K562 (cell line): Measurements from ENCODE around the gene FKBP1B. TPM values are rescaled to one million over a fixed set of nuclear protein-coding genes. Genes with fewer than 3 reads are reported as not detected.

Experiments
- ATAC-seq: fragments of 200-7000 bp; cut with Tn5 transposase; 3 replicates; pipeline ENCODE4 v1.9.1; 2020; ENCODE audit warnings: moderate library complexity
- BruUV-seq: library from RNA; stranded (reverse); fragments of 400-500 nt; replicated peaks from 2 replicates; lab custom pipeline; 2021; lab: Mats Ljungman, UMichigan
- CTCF ChIA-PET: fragments of 300-600 bp; formaldehyde crosslinking; extraction: SDS; loops from one replicate; lab custom pipeline; 2021; ENCODE audit warnings: low intra/inter-chr PET ratio; lab: Yijun Ruan, JAX
- POLR2A ChIA-PET: fragments of 300-600, 350-650 bp; sonication (Branson Sonifier 250); formaldehyde crosslinking; extraction: SDS; loops from one replicate; lab custom pipeline; 2021; ENCODE audit warnings: antibody characterized with exemption, inconsistent platforms; lab: Yijun Ruan, JAX
- DNase-seq, 4 experiments: peaks; one replicate each; pipeline versions ENCODE4 v3.0.0 to v3.0.0-alpha.2; 2011 to 2018; ENCODE audit warnings: low spot score in 3 of 4, mixed read lengths in 3 of 4; ENCODE audit errors: extremely low read depth in 1 of 4
- FAIRE-seq: peaks from 2 replicates; lab custom pipeline; 2011; peaks lifted over from hg19 to GRCh38; lab: Jason Lieb, UNC
- H2AFZ ChIP-seq: 2 replicates; pipeline ENCODE4 v1.6.0; 2011; ENCODE audit warnings: low read depth, low read length, control low read depth, inconsistent platforms
- H3K27ac ChIP-seq: fragments of 200-600 bp; 3 replicates; pipeline ENCODE4 v1.8.0; 2011; ENCODE audit warnings: low read depth, mild to moderate bottlenecking, control low read depth, inconsistent platforms, low read length, moderate library complexity, mixed read lengths; ENCODE audit errors: extremely low read depth
- H3K27me3 ChIP-seq, 2 experiments: fragments of 300-600 bp in 1 of 2; 2 replicates in 1 of 2; 3 replicates in 1 of 2; pipeline versions ENCODE4 v1.6.0 to v1.8.0; 2011; ENCODE audit warnings: inconsistent platforms in 2 of 2, low read length in 2 of 2, mild to moderate bottlenecking in 1 of 2, mixed read lengths in 1 of 2, moderate library complexity in 1 of 2; ENCODE audit not compliant: control insufficient read depth in 2 of 2, insufficient read depth in 2 of 2
- H3K36me3 ChIP-seq: fragments of 300-600 bp; 3 replicates; pipeline ENCODE4 v1.8.0; 2011; ENCODE audit warnings: mild to moderate bottlenecking, low read length, inconsistent platforms; ENCODE audit not compliant: control insufficient read depth, insufficient read depth
- H3K4me1 ChIP-seq, 2 experiments: fragments of 200-600 bp in 1 of 2; replicated peaks in 1 of 2; 2 replicates in 1 of 2; 3 replicates in 1 of 2; pipeline versions ENCODE4 v1.5.1 to v1.8.0; 2011; ENCODE audit warnings: inconsistent platforms in 2 of 2, low read length in 2 of 2, mild to moderate bottlenecking in 1 of 2, mixed read lengths in 1 of 2, moderate library complexity in 1 of 2; ENCODE audit not compliant: control insufficient read depth in 2 of 2, insufficient read depth in 2 of 2
- H3K4me2 ChIP-seq: 2 replicates; pipeline ENCODE4 v1.6.1; 2011; ENCODE audit warnings: low read length, control low read depth, inconsistent platforms, mixed read lengths; ENCODE audit not compliant: insufficient read depth
- H3K4me3 ChIP-seq: fragments of 200-600 bp; sonication (generic), shearing (Covaris generic); 2 replicates; pipeline ENCODE4 v1.5.1; 2016; ENCODE audit warnings: control low read depth, inconsistent platforms
- H3K79me2 ChIP-seq: fragments of 200-600 bp; 3 replicates; pipeline ENCODE4 v1.8.0; 2011; ENCODE audit warnings: low read length, inconsistent platforms; ENCODE audit not compliant: control insufficient read depth, insufficient read depth
- H3K9ac ChIP-seq, 2 experiments: 2 replicates each; pipeline versions ENCODE4 v1.6.0 to v1.6.1; 2011; ENCODE audit warnings: low read depth in 2 of 2, low read length in 2 of 2, control low read depth in 1 of 2, inconsistent platforms in 1 of 2, mild to moderate bottlenecking in 1 of 2, mixed read lengths in 1 of 2; ENCODE audit not compliant: insufficient read depth in 1 of 2
- H3K9me1 ChIP-seq: one replicate; pipeline ENCODE4 v1.6.0; 2011; ENCODE audit warnings: inconsistent platforms, mild to moderate bottlenecking, low read length, moderate library complexity; ENCODE audit not compliant: control insufficient read depth, insufficient read depth
- H3K9me3 ChIP-seq: replicated peaks from 2 replicates; pipeline ENCODE4 v1.5.1; 2011; ENCODE audit warnings: low read depth, low read length, inconsistent platforms; ENCODE audit not compliant: control insufficient read depth, insufficient read depth
- H4K20me1 ChIP-seq: replicated peaks from 2 replicates; pipeline ENCODE4 v1.6.1; 2011; ENCODE audit warnings: low read length, inconsistent platforms, mixed read lengths; ENCODE audit not compliant: control insufficient read depth, insufficient read depth
- DACH1 ChIP-seq: fragments of 450-650 bp; IDR thresholded peaks from 2 replicates; pipeline ENCODE4 v1.6.1; 2018; ENCODE audit not compliant: partially characterized antibody
- EHMT2 ChIP-seq: fragments of 450-650 bp; IDR thresholded peaks from 2 replicates; pipeline ENCODE4 v1.6.1; 2018; ENCODE audit warnings: antibody characterized with exemption
- EP300 ChIP-seq: IDR thresholded peaks from 2 replicates; pipeline ENCODE4 v1.6.1; 2012; ENCODE audit warnings: low read length, improper control_type of control experiment
- HDAC1 ChIP-seq, 2 experiments: fragments of 450-650 bp; IDR thresholded peaks; 2 replicates each; pipeline ENCODE4 v1.6.1; 2016 to 2017; ENCODE audit warnings: inconsistent platforms in 1 of 2, mild to moderate bottlenecking in 1 of 2, moderate library complexity in 1 of 2
- HMBOX1 ChIP-seq: sonication (generic); IDR thresholded peaks from 2 replicates; pipeline ENCODE4 v1.6.1; 2016
- ILF3 ChIP-seq: fragments of 450-650 bp; IDR thresholded peaks from 2 replicates; pipeline ENCODE4 v1.6.1; 2018; ENCODE audit warnings: antibody characterized with exemption, mild to moderate bottlenecking, moderate library complexity, borderline replicate concordance
- MAFK ChIP-seq: IDR thresholded peaks from 2 replicates; pipeline ENCODE4 v1.6.1; 2011; ENCODE audit warnings: low read length, improper control_type of control experiment
- NEUROD1 ChIP-seq: fragments of 150-350 bp; IDR thresholded peaks from 2 replicates; pipeline ENCODE4 v1.6.1; 2014; ENCODE audit warnings: borderline replicate concordance, low read length, low read depth; ENCODE audit not compliant: partially characterized antibody
- NFE2 ChIP-seq: IDR thresholded peaks from 2 replicates; pipeline ENCODE4 v1.6.1; 2014; ENCODE audit warnings: antibody characterized with exemption, low read depth
- NR2F6 ChIP-seq: fragments of 450-650 bp; formaldehyde crosslinking; IDR thresholded peaks from 2 replicates; pipeline ENCODE4 v1.4.0; 2020; ENCODE audit warnings: mild to moderate bottlenecking
- PBX2 ChIP-seq, 2 experiments: IDR thresholded peaks in 1 of 2; conservative IDR thresholded peaks in 1 of 2; 2 replicates each; pipeline ENCODE4 v1.6.1; 2016; ENCODE audit warnings: low read depth in 2 of 2, mild to moderate bottlenecking in 1 of 2, missing compliant biosample characterization in 1 of 2, missing genetic modification characterization in 1 of 2, moderate library complexity in 1 of 2
- RB1 ChIP-seq: fragments of 450-650 bp; IDR thresholded peaks from 2 replicates; pipeline ENCODE4 v1.6.1; 2017; ENCODE audit warnings: low read depth, mild to moderate bottlenecking
- TAF7 ChIP-seq: fragments of 450-650 bp; IDR thresholded peaks from 2 replicates; pipeline ENCODE4 v1.6.1; 2016; ENCODE audit warnings: missing genetic modification characterization, missing compliant biosample characterization
- ZNF316 ChIP-seq: fragments of 450-650 bp; IDR thresholded peaks from 2 replicates; pipeline ENCODE4 v1.6.1; 2016
- WGBS: fragments of 100-300 bp; shearing (Covaris generic); methylation state at CpG from one replicate; pipeline ENCODE4 v1.1.6; 2016; ENCODE audit warnings: low coverage, mixed read lengths; ENCODE audit not compliant: insufficient coverage; ENCODE audit errors: missing lambda C conversion rate; 5-methylcytosine and 5-hydroxymethylcytosine counted together
- in situ Hi-C: fragments of 300-500 bp; cut with MboI; formaldehyde crosslinking; loops from 4 replicates; pipeline ENCODE4 v1.15.0; 2018; ENCODE audit warnings: inconsistent platforms, mixed read lengths
- intact Hi-C: fragments of 100-400 bp; cut with micrococcal nuclease; formaldehyde crosslinking; loops from 2 replicates; pipeline ENCODE4 v1.14.2; 2022
- polyA plus RNA-seq, 8 experiments: library from polyadenylated mRNA; depleted of rRNA in 4 of 8; stranded (reverse) in 5 of 8; unstranded in 3 of 8; fragments of >200 nt; fragmentation: Nextera tagmentation in 2 of 8; fragmentation: Illumina TruSeq in 1 of 8; extraction: Ambion mirVana in 2 of 8; extraction: Trizol in 1 of 8; gene quantifications; 2 replicates each; pipeline versions ENCODE4 v1.2.1 to v1.2.3, GENCODE V29; 2011 to 2014; ENCODE audit warnings: inconsistent platforms in 1 of 8, missing spikeins in 1 of 8
- total RNA-seq, 7 experiments: library from RNA; depleted of rRNA in 6 of 7; stranded (reverse); fragments of >200 nt in 6 of 7; fragmentation: Illumina TruSeq in 2 of 7; extraction: Trizol in 2 of 7; gene quantifications; 2 replicates each; pipeline versions ENCODE4 v1.2.1 to v1.2.3, GENCODE V29; 2011 to 2021; ENCODE audit warnings: low replicate concordance in 1 of 7

FKBP1B gene
- total and polyA plus RNA-seq, 9 of the 15 experiments (the other 6 are each of a cell fraction or from before 2014, with no cell fraction given) = 0.58 to 9.4 (median 1.6) TPM

GRCh38 chr2:24111407-24111901 is 61.9 kb downstream of the FKBP1B start:
- Histone ChIP-seq H3K4me3 (no peak overlapping the region), H3K9ac (0 out of 4 replicates have a peak overlapping the region, but pooled peaks of 1 of the 2 experiments have one; percentile 9), H3K36me3 (no peaks in the 10 kb centered on the region), H3K27me3 (no peaks in the 10 kb centered on the region), H3K4me1 (peaks cover 4 to 14% of the 10 kb centered on the region in 2 experiments; a peak in 3 of 5 replicates), H4K20me1 (no peaks in the 10 kb centered on the region), H3K9me3 (0 out of 2 replicates have a peak, but pooled peaks cover 3% of the 10 kb centered on the region), H3K27ac (peak overlapping the region; percentile 54; the same call in 2 of the 3 replicates), H3K9me1 (no peaks in the 10 kb centered on the region), H3K79me2 (no peaks in the 10 kb centered on the region), H2AFZ (peak overlapping the region; percentile 42), H3K4me2 (peak overlapping the region; percentile 61)
- FAIRE-seq (peak; percentile 69), ATAC-seq (peak; percentile 74), DNase-seq (peak in 2 of 4 experiments; percentile 31 to 38)
- BruUV-seq = no TSS peak
- CTCF ChIA-PET = no interaction called here
- POLR2A ChIA-PET = interaction anchor here (0.8 to 2.7 kb wide), 5 partner anchors 9 to 56 kb away, joined by 3 to 25 read pairs (median 3); partner anchors contain the start of genes FAM228B and PFN4
- 9% methylated on average over 2 of the region's 2 CpGs for WGBS
- in situ Hi-C loops (no loop called here), intact Hi-C loops (no loop called here)
- TF ChIP-seq NEUROD1 = no peak
- TF ChIP-seq ILF3 = no peak
- peak; percentile 22; the same call in 1 of the 2 replicates for TF ChIP-seq EP300
- no peak for TF ChIP-seq DACH1
- peak; percentile 56; the same call in 1 of the 2 replicates for TF ChIP-seq MAFK
- TF ChIP-seq RB1 = 0 out of 2 replicates have a peak, but pooled peaks have one; percentile 12
- TF ChIP-seq ZNF316 = peak; percentile 95
- peak; percentile 30; the same call in 1 of the 2 replicates for TF ChIP-seq HMBOX1
- 0 out of 2 replicates have a peak, but pooled peaks have one; percentile 18 for TF ChIP-seq EHMT2
- TF ChIP-seq HDAC1 (IDR thresholded peaks at IDR 0.05) = 0 out of 4 replicates have a peak, but pooled peaks of 1 of the 2 experiments have one; percentile 12
- no peak for TF ChIP-seq NR2F6 (CRISPR knock-in tag)
- peak; percentile 58 for TF ChIP-seq NFE2
- no peak for TF ChIP-seq TAF7 (tag)
- TF ChIP-seq PBX2 (CRISPR knock-in tag; IDR thresholded peaks at IDR 0.05; ENCODE audit: low read depth) = no peak
- TF ChIP-seq PBX2 (tag; conservative IDR thresholded peaks at IDR 0.05; ENCODE audit: low read depth) = 0 out of 2 replicates have a peak, but pooled peaks have one; percentile 24
